NCI-H187 (cell line): ENCODE data around the gene CUL1.

Experiments used
- DNase-seq, 2 experiments: peaks; one replicate each; lab custom pipeline; 2025; lab: John Stamatoyannopoulos, UW

CUL1 gene

DNA sequence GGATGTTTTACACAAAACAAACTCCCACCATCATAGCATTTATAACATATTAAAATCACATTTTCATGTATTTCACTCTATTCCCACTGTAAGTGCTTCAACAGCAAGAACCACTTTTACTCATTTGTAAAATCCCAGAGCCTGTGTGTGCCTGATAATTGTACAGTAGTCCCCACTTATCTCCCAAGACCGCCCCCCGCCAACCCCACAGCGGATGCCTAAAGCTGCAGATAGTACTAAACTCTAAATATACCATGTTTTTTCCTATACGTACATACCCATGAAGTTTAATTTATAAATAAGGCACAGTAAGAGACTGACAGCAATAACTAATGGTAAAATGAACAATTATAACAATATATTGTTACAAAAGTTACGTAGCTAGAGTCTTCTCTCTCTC lies 151.9 kb downstream of the CUL1 start:
- DNase-seq: no peak
